HCT116 (cell line): ENCODE data around the gene SBF2.

Experiments
- ATF3 ChIP-seq: IDR thresholded peaks from 2 replicates; pipeline ENCODE4 v1.6.1; 2012
- EZH2 ChIP-seq: fragments of 200-600 bp; sonication (generic); IDR thresholded peaks from 2 replicates; pipeline ENCODE4 v1.6.1; 2017; ENCODE audit warnings: antibody characterized with exemption, mixed run types
- JUND ChIP-seq: IDR thresholded peaks from 2 replicates; pipeline ENCODE4 v1.6.1; 2012
- POLR2A ChIP-seq: IDR thresholded peaks from 2 replicates; pipeline ENCODE4 v1.7.0; 2011; ENCODE audit warnings: borderline replicate concordance; ENCODE audit not compliant: insufficient read depth, insufficient read length; ENCODE audit errors: extremely low read depth
- RAD21 ChIP-seq: IDR thresholded peaks from 2 replicates; pipeline ENCODE4 v1.6.1; 2012; ENCODE audit warnings: low read depth, mild to moderate bottlenecking
- SP1 ChIP-seq: IDR thresholded peaks from 2 replicates; pipeline ENCODE4 v1.6.1; 2012; ENCODE audit warnings: low read depth
- SRF ChIP-seq: IDR thresholded peaks from 2 replicates; pipeline ENCODE4 v1.6.1; 2012; ENCODE audit warnings: low read depth
- ZBTB33 ChIP-seq: IDR thresholded peaks from 2 replicates; pipeline ENCODE4 v1.6.1; 2011; ENCODE audit warnings: mild to moderate bottlenecking, low read length, moderate library complexity; ENCODE audit not compliant: insufficient replicate concordance; ENCODE audit errors: extremely low read depth
- TF ChIP-seq, protein P1 (sequence below), 3 experiments: fragments of 200-600 bp in 1 of 3; sonication (generic) in 1 of 3; IDR thresholded peaks in 2 of 3; conservative IDR thresholded peaks in 1 of 3; 2 replicates each; pipeline ENCODE4 v1.5.1; 2012 to 2017; ENCODE audit warnings: low read depth in 2 of 3, low read length in 2 of 3, antibody characterized with exemption in 1 of 3, borderline replicate concordance in 1 of 3, control low read depth in 1 of 3, mild to moderate bottlenecking in 1 of 3, mixed read lengths in 1 of 3, mixed run types in 1 of 3, moderate library complexity in 1 of 3; ENCODE audit not compliant: insufficient read depth in 1 of 3

DNA sequence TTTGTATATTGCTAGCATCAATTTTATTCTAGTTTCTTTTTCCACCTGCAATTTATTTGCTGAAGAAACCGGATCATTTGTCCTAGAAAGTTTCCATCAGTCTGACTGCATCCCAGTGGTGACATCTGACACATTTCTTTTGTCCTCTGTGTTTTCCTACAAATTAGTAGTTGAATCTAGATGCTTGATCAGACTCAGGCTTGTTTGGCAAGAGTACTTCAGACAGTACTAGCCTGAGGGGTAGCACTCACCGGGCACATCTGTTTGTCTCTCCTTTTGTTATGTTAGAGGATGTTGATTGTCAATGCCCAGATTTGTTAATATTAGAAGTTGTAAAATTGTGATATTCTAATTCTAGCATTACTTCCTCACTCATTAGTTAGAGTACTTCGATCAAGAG is 425.4 kb downstream of the SBF2 start:
- TF ChIP-seq POLR2A (no peak), SRF (no peak), ATF3 (no peak), ZBTB33 (no peak), SP1 (no peak), EZH2 (no peak), RAD21 (no peak), JUND (no peak)
- TF ChIP-seq, protein P1, sequence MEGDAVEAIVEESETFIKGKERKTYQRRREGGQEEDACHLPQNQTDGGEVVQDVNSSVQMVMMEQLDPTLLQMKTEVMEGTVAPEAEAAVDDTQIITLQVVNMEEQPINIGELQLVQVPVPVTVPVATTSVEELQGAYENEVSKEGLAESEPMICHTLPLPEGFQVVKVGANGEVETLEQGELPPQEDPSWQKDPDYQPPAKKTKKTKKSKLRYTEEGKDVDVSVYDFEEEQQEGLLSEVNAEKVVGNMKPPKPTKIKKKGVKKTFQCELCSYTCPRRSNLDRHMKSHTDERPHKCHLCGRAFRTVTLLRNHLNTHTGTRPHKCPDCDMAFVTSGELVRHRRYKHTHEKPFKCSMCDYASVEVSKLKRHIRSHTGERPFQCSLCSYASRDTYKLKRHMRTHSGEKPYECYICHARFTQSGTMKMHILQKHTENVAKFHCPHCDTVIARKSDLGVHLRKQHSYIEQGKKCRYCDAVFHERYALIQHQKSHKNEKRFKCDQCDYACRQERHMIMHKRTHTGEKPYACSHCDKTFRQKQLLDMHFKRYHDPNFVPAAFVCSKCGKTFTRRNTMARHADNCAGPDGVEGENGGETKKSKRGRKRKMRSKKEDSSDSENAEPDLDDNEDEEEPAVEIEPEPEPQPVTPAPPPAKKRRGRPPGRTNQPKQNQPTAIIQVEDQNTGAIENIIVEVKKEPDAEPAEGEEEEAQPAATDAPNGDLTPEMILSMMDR (IDR thresholded peaks at IDR 0.05 in 2 of 3, conservative IDR thresholded peaks at IDR 0.05 in 1 of 3; ENCODE audit: borderline replicate concordance in 1 of 3, insufficient read depth in 1 of 3, low read depth in 2 of 3, low read length in 2 of 3) = no peak
